GM18507 (cell line): ENCODE results near the gene NUTM1.
"Not testable (repeated sequence)": the region's sequence is repeated elsewhere in the genome, so short reads cannot be mapped to it uniquely, and the experiment has no call there.

Experiments used
- DNase-seq: peaks from one replicate; pipeline ENCODE4 v3.0.0; 2011; ENCODE audit warnings: low read depth; ENCODE audit not compliant: insufficient read length; ENCODE audit errors: extremely low spot score
- FAIRE-seq: peaks from 2 replicates; lab custom pipeline; 2011; peaks lifted over from hg19 to GRCh38; lab: Jason Lieb, UNC

NUTM1 gene

GRCh38 chr15:34359416-34359815, 16.3 kb downstream of the NUTM1 start:
- DNase-seq = no peak
- FAIRE-seq = no peak

GRCh38 chr15:34360298-34360697, 17.2 kb downstream of the NUTM1 start:
- no peak for FAIRE-seq
- DNase-seq = no peak

GRCh38 chr15:34361278-34361677, 18.2 kb downstream of the NUTM1 start:
- FAIRE-seq (no peak), DNase-seq (no peak)

- no peak for DNase-seq
- FAIRE-seq = no peak
These were observed 19.1 kb downstream of the NUTM1 start for GRCh38 chr15:34362047-34362773.

- DNase-seq (no peak), FAIRE-seq (no peak)
These were observed 20.9 kb downstream of the NUTM1 start for GRCh38 chr15:34364041-34364440.

- FAIRE-seq = peak; percentile 41
- DNase-seq = no peak
These were observed 22.1 kb downstream of the NUTM1 start for GRCh38 chr15:34365091-34365825.

GRCh38 chr15:34365836-34366235, 22.7 kb downstream of the NUTM1 start:
- FAIRE-seq (no peak), DNase-seq (no peak)

GRCh38 chr15:34366271-34367065, 23.4 kb downstream of the NUTM1 start:
- DNase-seq = no peak
- FAIRE-seq = peak; percentile 39

- FAIRE-seq (peak; percentile 62), DNase-seq (peak; percentile 80)
These were observed 24.3 kb downstream of the NUTM1 start, which contains the start of gene LPCAT4 for GRCh38 chr15:34367101-34368081. LPCAT4 (minus strand) TSS chr15:34367196; CDS start chr15:34367100, 96 bp downstream.

- FAIRE-seq = no peak
- no peak for DNase-seq
These were observed 27.0 kb downstream of the NUTM1 start for GRCh38 chr15:34370129-34370528.

GRCh38 chr15:34370643-34371042, 27.5 kb downstream of the NUTM1 start:
- no peak for DNase-seq
- no peak for FAIRE-seq

GRCh38 chr15:34373951-34374350, 30.8 kb downstream of the NUTM1 start:
- DNase-seq = no peak

GRCh38 chr15:34374816-34375215, 31.7 kb downstream of the NUTM1 start:
- no peak for DNase-seq
- FAIRE-seq = no peak

More at GRCh38 chr15:34373951-34374350, 30.8 kb downstream of the NUTM1 start:
- FAIRE-seq = no peak

GRCh38 chr15:34375541-34375940, 32.4 kb downstream of the NUTM1 start:
- FAIRE-seq, DNase-seq: not testable (repeated sequence)

GRCh38 chr15:34376856-34377255, 33.7 kb downstream of the NUTM1 start:
- DNase-seq (no peak), FAIRE-seq (no peak)

GRCh38 chr15:34380491-34380890, 37.4 kb downstream of the NUTM1 start:
- not testable (repeated sequence) for FAIRE-seq, DNase-seq

- not testable (repeated sequence) for DNase-seq, FAIRE-seq
These were observed 38.9 kb downstream of the NUTM1 start for GRCh38 chr15:34381829-34382521.

GRCh38 chr15:34389594-34390086, 46.5 kb downstream of the NUTM1 start:
- DNase-seq, FAIRE-seq: not testable (repeated sequence)
